Keratinocyte (primary cell): Measurements from ENCODE around the gene CTNNA2. TPM values are rescaled to one million over a fixed set of nuclear protein-coding genes. Genes with fewer than 3 reads are reported as not detected.

Experiments
- DNase-seq: peaks from one replicate; pipeline ENCODE4 v3.0.0-alpha.2; 2011; ENCODE audit warnings: low read depth, missing footprints, low spot score
- FAIRE-seq: peaks from 2 replicates; lab custom pipeline; 2011; peaks lifted over from hg19 to GRCh38; lab: Jason Lieb, UNC
- H2AFZ ChIP-seq: 2 replicates; pipeline ENCODE4 v1.6.0; 2012; ENCODE audit warnings: low read length, control low read depth, inconsistent platforms; ENCODE audit not compliant: control insufficient read depth
- H3K27ac ChIP-seq: 2 replicates; pipeline ENCODE4 v1.5.1; 2011; ENCODE audit warnings: low read length; ENCODE audit not compliant: control insufficient read depth, insufficient read depth
- H3K27me3 ChIP-seq: 3 replicates; pipeline ENCODE4 v1.6.0; 2011; ENCODE audit warnings: low read length; ENCODE audit not compliant: control insufficient read depth, insufficient read depth; ENCODE audit errors: extremely low read depth
- H3K36me3 ChIP-seq, 2 experiments: 2 replicates in 1 of 2; 3 replicates in 1 of 2; pipeline ENCODE4 v1.5.1; 2011; ENCODE audit warnings: low read length in 2 of 2, mild to moderate bottlenecking in 1 of 2; ENCODE audit not compliant: control insufficient read depth in 2 of 2, insufficient read depth in 2 of 2; ENCODE audit errors: extremely low read depth in 1 of 2
- H3K4me1 ChIP-seq: 3 replicates; pipeline ENCODE4 v1.5.1; 2011; ENCODE audit warnings: low read length; ENCODE audit not compliant: control insufficient read depth, insufficient read depth; ENCODE audit errors: extremely low read depth
- H3K4me2 ChIP-seq: 3 replicates; pipeline ENCODE4 v1.6.0; 2011; ENCODE audit warnings: low read depth, low read length; ENCODE audit not compliant: control insufficient read depth, insufficient read depth; ENCODE audit errors: extremely low read depth
- H3K4me3 ChIP-seq, 3 experiments: fragments of 200-600 bp in 1 of 3; sonication (generic) in 1 of 3; 2 replicates in 2 of 3; 3 replicates in 1 of 3; pipeline ENCODE4 v1.5.1; 2011 to 2016; ENCODE audit warnings: low read length in 3 of 3, mild to moderate bottlenecking in 3 of 3, control low read depth in 2 of 3, inconsistent platforms in 1 of 3, low read depth in 1 of 3, mixed read lengths in 1 of 3, mixed run types in 1 of 3, moderate library complexity in 1 of 3; ENCODE audit not compliant: control insufficient read depth in 2 of 3, insufficient read depth in 2 of 3; ENCODE audit errors: extremely low read depth in 1 of 3
- H3K79me2 ChIP-seq: 2 replicates; pipeline ENCODE4 v1.6.0; 2012; ENCODE audit warnings: low read length; ENCODE audit not compliant: control insufficient read depth, insufficient read depth
- H3K9ac ChIP-seq: 3 replicates; pipeline ENCODE4 v1.6.0; 2011; ENCODE audit warnings: low read length; ENCODE audit not compliant: control insufficient read depth, insufficient read depth; ENCODE audit errors: extremely low read depth
- H3K9me1 ChIP-seq: 3 replicates; pipeline ENCODE4 v1.6.0; 2011; ENCODE audit warnings: low read length; ENCODE audit not compliant: control insufficient read depth, insufficient read depth; ENCODE audit errors: extremely low read depth
- H3K9me3 ChIP-seq: 2 replicates; pipeline ENCODE4 v1.5.1; 2012; ENCODE audit warnings: low read depth, low read length; ENCODE audit not compliant: control insufficient read depth
- H4K20me1 ChIP-seq: 3 replicates; pipeline ENCODE4 v1.6.0; 2011; ENCODE audit warnings: low read length; ENCODE audit not compliant: control insufficient read depth, insufficient read depth; ENCODE audit errors: extremely low read depth
- CTCF ChIP-seq, 3 experiments: IDR thresholded peaks in 1 of 3; conservative IDR thresholded peaks in 1 of 3; optimal IDR thresholded peaks in 1 of 3; 2 replicates in 2 of 3; 3 replicates in 1 of 3; pipeline versions ENCODE3 to v1.5.1; 2011; ENCODE audit warnings: low read length in 3 of 3, mild to moderate bottlenecking in 3 of 3, moderate library complexity in 2 of 3, control low read depth in 1 of 3, inconsistent platforms in 1 of 3; ENCODE audit not compliant: insufficient read depth in 2 of 3; ENCODE audit errors: extremely low read depth in 1 of 3
- EZH2 ChIP-seq: IDR thresholded peaks from one replicate; pipeline ENCODE4 v1.6.1; 2012; ENCODE audit warnings: inconsistent platforms, mild to moderate bottlenecking, low read length, moderate library complexity
- dilution Hi-C: fragments of 300-500 bp; cut with MboI; formaldehyde crosslinking; loops from one replicate; pipeline ENCODE4 v1.7.0; 2020; ENCODE audit warnings: low sequenced_read_pairs; ENCODE audit not compliant: extremely low pct_ligation_motif_present
- polyA plus RNA-seq, 5 experiments: library from polyadenylated mRNA; depleted of rRNA in 3 of 5; stranded (reverse) in 3 of 5; stranded (forward) in 1 of 5; unstranded in 1 of 5; fragments of >200 nt; gene quantifications; 1 replicate in 1 of 5; 2 replicates in 3 of 5; 3 replicates in 1 of 5; pipeline versions ENCODE4 v1.2.1 to v1.2.3, GENCODE V29; 2011 to 2012; ENCODE audit warnings: missing spikeins in 2 of 5, low read depth in 1 of 5, low replicate concordance in 1 of 5

CTNNA2 gene
- polyA plus RNA-seq, 1 donor (not counting 4 experiments of a cell fraction or from before 2014, with no cell fraction given), result not detected

GRCh38 chr2:79861059-79861374 is 348.2 kb downstream of the CTNNA2 start:
- Histone ChIP-seq H3K36me3 (no peaks in the 10 kb centered on the region), H3K4me1 (no peaks in the 10 kb centered on the region), H3K9me3 (no peaks in the 10 kb centered on the region), H2AFZ (no peak overlapping the region), H3K9me1 (no peaks in the 10 kb centered on the region), H3K79me2 (no peaks in the 10 kb centered on the region), H3K4me3 (no peak overlapping the region), H3K9ac (no peak overlapping the region), H4K20me1 (no peaks in the 10 kb centered on the region), H3K27ac (no peak overlapping the region), H3K27me3 (no peaks in the 10 kb centered on the region), H3K4me2 (no peak overlapping the region)
- dilution Hi-C loops, result no loop called here
- FAIRE-seq (no peak), DNase-seq (no peak)
- TF ChIP-seq EZH2 (no peak), CTCF (optimal IDR thresholded peaks at IDR 0.05 in 1 of 3, IDR thresholded peaks at IDR 0.05 in 1 of 3, conservative IDR thresholded peaks at IDR 0.05 in 1 of 3; ENCODE audit: extremely low read depth in 1 of 3, insufficient read depth in 2 of 3, low read length in 3 of 3) (no peak)

- dilution Hi-C loops, result no loop called here
- Histone ChIP-seq H3K4me1 (no peaks in the 10 kb centered on the region), H3K9me1 (no peaks in the 10 kb centered on the region), H3K4me3 (no peak overlapping the region), H3K4me2 (no peak overlapping the region), H3K79me2 (no peaks in the 10 kb centered on the region), H3K27ac (no peak overlapping the region), H3K27me3 (no peaks in the 10 kb centered on the region), H2AFZ (no peak overlapping the region), H4K20me1 (no peaks in the 10 kb centered on the region), H3K36me3 (no peaks in the 10 kb centered on the region), H3K9me3 (no peaks in the 10 kb centered on the region), H3K9ac (no peak overlapping the region)
- no peak for DNase-seq
- TF ChIP-seq CTCF (optimal IDR thresholded peaks at IDR 0.05 in 1 of 3, IDR thresholded peaks at IDR 0.05 in 1 of 3, conservative IDR thresholded peaks at IDR 0.05 in 1 of 3; ENCODE audit: extremely low read depth in 1 of 3, insufficient read depth in 2 of 3, low read length in 3 of 3) (no peak), EZH2 (no peak)
- no peak for FAIRE-seq
Observed at GRCh38 chr2:79862756-79863155, 349.9 kb downstream of the CTNNA2 start.
